ENCODE measurements around the gene RAB9A.

GRCh38 chrX:13673016-13673415 lies 15.9 kb upstream of the RAB9A start:
- TF ChIP-seq EZH2 (IDR thresholded peaks at IDR 0.05; ENCODE audit: insufficient read depth, low read length) (no peak), CTCF (IDR thresholded peaks at IDR 0.05; ENCODE audit: insufficient read depth, low read depth, low read length) (no peak)
